Suppressor macrophage (primary cell): Measurements from ENCODE around the gene MRPS22.
A peak's percentile ranks its signal among the peaks of the same experiment; 100 is the strongest.

Source experiments
- DNase-seq, 4 experiments: peaks; one replicate each; pipeline ENCODE4 v3.0.0-alpha.2; 2020 to 2022
- total RNA-seq, 17 experiments: gene quantifications; one replicate each; lab custom pipeline; 2026; ENCODE audit warnings: mixed read lengths in 6 of 17, inconsistent platforms in 3 of 17; lab: John Stamatoyannopoulos, UW

The MRPS22 gene
- 24.3 to 55.4 (median 40.0) reads per million in 17 experiments for total RNA-seq

DNA sequence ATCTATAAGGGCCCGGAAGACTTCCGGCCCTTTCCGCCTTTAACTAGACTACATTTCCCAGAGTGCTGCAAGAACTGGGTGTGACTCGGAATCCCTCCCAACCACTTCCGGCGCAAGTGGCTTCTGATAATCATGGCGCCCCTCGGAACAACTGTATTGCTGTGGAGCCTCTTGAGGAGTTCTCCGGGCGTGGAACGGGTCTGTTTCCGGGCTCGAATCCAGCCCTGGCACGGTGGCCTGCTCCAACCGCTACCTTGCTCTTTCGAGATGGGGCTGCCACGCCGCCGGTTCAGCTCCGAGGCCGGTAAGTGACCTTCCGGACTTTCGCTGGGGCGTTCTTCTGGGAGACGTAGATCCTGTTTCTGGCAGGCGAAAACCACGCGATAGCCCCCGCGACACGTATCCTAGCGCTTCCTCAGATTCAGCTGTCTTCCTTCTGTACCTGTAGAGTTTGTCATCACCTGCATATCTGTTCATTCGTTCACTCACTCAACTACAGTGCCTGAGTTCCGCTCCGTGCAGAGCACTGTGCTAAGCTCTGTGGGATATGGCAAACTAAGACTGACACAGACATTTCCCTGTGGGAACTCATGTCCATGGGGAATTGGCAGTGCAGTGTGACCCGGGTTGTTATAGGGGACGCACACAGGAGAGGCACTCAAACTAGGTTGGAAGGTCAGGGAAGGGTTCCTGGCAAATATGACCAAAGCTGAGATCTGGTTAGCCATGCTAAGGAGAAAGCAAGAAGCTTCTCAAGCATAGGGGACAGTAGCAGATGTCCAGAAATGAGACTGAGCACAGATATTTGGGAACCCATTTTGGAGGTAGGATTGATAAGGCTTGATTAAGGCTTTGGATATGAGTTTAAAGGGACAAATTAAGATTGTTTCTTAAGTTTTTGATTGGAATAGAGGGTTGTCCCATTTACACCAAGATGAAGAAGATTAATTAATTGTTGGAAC lies at the start of gene MRPS22:
TSS of gene MRPS22 (plus strand) at position 126 of the 962 bp plus-strand sequence. CDS start at position 133, 7 bp downstream.
- peak; percentile 87 to 92 (median 91) for DNase-seq

DNA sequence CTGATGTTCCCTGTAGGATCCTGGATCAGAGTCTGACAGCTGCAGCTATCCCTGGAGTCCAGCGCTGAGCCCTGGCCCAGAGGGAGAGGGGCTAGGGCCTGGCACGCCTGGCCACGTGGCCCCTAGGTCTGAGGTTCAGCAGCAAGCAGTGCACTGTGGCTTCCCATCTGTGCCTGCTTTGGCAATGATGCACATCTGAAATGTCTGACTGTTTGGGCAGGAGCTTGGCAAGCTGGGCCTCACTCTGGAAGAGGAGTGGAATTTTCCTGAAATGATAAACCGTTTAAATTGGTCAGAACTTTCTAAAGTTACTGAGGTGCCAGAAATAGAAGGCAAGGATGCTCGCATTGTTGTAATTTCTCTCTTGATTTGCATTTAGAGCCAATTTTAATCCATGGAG lies 48.8 kb upstream of the MRPS22 start:
- DNase-seq, result no peak

DNA sequence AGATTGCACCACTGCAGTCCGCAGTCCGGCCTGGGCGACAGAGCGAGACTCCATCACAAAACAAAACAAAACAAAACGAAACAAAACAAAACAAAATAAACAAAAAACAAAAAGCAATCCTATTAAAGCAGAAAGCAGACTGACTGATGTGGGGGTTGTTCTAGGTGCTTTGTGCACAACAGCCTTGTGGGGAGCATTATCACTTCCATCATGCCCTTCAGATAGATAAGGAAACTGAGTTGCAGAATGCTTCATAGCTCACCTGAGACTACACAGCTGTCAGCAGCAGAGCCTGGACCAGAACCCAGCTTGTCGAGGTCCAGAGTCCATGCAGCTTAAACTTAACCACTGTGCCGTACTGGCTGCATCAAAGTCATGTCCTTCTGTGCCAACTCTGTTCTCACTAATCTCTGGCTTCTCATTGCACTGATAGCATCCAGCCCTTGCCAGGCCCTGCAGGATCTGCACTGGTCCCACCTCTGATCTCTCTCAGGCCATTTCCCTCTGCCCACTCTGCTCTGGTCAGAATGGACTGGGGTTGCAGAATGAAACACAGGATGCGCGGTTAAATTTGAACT lies 47.6 kb upstream of the MRPS22 start:
- no peak for DNase-seq

DNA sequence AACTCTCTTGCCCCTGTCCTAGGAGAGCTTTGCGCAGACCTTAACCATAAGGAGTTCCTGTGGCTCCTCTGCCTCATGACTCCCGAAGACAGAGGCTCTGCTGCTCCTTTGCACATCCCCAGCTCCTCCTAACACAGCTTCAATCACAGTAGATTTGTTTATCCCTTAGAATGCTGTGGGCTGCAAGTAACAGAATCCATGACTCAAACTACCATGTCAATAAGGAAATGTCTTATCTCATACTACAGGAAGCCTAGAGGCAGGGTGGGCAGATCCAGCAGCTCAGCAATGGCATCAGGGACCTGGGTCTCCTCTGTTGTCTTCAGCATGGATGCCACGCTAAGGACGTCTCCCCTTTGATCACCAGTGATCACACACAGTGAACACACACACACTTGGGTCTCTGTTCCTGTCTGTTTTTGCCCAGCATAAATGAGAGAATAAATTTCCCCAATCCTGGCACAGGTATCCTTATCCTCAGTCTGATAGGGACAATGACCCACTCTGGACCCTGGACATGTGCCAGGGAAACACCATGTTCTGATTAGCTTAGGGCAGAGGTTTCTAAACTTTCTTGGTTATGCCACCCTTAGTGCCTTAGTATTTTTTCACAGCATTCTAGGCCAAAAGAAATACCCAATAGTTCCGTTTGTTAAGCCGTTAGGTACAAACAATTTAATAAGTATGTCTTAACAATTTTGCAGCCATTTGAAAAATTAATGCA lies 46.1 kb upstream of the MRPS22 start:
- no peak for DNase-seq

DNA sequence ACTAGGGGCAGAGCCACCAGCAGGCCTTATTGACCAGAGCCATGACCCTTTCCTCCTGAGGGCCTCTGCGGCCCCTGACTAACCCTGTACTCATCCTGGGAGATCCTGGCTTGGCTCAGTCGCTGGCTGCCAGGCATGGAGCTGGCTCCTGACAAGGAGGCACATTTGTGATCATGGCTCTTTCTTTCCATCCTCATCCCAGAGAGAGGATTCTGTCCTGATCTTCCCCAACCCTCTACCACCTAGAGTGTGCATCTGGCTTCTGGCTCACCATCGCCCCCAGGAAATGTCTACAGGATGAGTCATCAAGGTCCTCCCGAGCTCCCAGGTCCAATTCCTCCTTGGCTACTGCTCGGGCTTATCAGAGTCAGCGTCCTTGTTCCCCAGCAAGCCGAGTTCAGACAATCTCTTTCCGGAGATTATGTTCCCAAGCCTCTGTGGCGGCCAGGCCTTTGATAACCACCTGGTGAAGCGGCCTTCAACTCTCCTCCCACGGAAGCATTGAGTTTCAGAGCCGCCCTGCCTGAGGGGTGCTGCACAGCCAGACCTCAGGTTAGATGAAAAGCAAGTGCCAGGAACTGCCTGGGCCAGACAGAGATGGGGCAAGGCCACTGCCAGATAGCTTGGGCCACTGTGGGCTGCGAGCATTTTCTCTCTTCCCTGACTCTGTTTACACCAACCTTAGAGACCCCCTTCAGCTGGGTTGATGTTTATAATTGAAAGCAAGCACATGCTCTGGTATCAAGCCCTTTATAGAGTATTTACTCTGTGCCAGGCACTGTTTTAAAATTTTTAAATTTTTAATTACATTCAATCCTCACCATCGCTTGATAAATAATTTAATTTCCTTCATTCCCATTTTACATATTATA lies 44.3 kb upstream of the MRPS22 start:
- DNase-seq, result no peak

DNA sequence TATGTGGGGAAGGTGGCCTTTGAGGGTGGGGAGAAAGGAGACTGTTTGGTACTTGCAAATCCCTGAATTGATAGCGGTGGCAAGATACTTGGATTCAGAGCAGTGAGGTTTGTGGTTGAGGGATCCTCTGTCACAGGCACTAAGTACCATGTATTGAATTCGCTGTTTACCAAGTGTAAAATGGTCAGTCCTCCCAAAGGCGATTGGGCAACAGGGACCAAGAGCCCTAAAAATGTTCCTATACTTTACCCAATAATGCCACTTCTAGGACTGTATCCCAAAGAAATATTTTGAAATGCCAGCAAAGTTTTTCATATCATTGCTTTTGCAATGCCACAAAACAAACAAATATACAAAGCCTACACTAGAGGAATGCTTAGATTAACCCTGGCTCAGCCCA lies 43.4 kb upstream of the MRPS22 start:
- DNase-seq, result no peak

DNA sequence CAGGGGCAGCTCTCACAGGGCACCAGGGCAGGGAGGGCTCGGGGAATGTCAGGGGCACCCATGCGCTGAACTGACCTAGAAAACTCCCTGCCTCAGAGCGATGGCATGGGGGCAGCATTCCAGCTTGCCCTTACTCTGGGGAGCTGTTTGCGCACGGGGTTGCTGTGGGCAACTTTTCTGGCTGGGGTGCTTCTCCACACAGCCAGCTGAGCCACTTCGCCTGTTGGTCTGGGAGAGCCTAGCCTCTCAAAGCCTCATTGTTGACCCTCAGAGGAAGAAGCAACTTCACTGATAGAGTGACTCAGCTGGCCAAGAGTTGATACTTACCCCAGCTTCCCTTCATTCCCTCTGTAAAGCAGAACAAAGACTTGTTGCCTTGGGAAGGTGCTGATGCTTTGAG lies 42.6 kb upstream of the MRPS22 start:
- DNase-seq, result no peak

DNA sequence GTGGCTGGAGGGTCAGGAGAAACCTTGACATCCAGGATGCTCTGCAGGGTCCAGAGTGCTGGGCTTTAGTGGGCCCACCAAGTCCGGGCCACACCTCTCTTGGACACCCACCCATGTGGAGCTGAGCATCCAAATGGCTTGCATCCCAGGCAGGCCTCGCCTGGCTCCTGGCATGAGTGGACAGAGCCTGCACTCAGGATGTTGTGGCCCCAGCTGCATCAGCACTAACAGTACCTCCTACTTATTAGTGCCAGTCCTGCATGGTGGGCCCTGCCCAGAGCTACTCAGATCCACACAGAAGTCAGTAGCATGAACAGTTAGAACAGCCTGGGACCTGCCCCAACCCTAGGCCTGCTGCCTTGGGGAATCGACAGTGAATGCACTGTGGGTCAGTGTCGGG lies 42.2 kb upstream of the MRPS22 start:
- no peak for DNase-seq

DNA sequence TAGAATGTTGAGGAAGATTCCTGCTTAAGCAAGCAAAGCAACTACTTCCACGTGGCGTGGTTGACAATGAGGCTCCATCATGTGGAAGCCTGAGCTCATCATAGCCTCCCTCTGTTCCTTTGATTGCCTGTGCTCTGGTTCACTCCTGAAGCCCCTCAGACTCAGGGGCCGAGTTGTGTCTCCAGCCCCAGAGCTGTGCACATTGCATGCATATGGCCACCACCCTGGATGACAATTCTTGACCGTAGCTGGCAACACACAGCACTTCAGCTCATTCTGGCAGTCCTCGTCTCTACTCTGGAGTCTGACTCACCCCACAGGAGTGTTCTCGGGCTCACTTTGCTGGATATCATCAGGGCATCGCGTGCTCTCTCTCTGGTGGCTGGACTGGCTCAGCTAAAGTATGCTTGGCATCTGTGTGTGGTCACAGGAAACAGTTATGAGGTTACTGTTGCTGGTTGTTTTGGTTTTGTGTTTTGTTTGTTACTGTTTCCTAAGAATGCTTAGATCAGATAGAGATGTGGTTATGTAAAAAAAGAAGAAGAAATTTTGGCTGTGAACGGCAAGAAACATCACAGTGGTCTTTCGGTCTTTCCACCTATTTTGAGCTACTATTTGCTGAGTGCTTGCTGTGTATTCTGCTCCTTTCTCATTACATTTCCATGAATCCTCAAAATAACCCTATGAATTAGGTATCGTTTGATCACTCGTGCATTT lies 41.6 kb upstream of the MRPS22 start:
- DNase-seq, result no peak

DNA sequence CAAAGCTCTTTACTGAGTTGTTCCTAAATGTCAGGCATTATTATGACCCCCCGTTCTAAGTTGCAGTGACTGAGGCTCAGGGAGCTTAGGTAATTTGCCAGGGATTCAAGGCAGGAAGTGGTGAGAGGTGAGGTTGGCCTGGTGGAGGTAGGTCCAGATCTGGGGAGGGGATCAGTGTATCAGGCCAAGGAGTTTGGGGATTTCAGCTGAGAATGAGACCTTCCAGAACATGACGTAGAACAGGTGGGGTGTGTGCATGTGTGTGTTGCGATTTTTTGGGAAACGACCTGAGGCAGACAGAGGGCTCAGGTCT lies 41.1 kb upstream of the MRPS22 start:
- no peak for DNase-seq

DNA sequence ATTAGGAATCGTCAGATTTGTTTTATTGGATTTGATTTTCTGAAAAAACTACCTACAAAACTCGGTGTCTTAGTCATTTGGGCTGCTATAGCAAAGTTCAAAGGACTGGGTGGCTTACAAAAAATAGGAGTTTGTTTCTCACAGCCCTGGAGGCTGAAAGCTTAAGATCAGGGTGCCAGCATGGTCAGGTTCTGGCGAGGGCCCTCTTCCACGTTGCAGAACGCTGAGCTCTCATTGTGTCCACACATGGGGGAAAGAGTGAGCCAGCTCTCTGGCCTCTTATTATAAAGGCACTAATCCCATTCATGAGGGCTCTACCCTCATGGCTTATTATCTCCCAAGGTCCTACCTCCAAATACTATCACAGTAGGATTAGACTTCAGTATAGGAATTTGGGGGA lies 40.6 kb upstream of the MRPS22 start:
- no peak for DNase-seq

DNA sequence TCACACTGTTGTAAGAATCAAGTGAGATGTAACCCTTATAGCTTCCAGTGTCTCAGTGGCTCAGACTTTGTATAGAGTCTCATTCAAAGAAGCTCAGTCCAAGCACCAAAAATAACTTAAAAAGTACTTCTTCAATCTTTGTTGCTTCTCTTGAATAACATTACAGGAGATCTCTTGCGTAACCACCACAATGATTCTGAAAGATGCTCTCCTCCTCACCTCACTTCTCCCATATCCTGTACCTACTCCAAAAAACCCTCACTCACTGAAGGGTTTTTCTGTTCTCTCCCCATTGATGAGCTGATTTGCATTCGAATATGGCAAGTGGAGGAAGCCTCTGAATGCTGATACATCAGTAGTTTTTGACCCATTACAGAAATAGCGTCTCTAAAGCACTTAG lies 39.4 kb upstream of the MRPS22 start:
- no peak for DNase-seq

DNA sequence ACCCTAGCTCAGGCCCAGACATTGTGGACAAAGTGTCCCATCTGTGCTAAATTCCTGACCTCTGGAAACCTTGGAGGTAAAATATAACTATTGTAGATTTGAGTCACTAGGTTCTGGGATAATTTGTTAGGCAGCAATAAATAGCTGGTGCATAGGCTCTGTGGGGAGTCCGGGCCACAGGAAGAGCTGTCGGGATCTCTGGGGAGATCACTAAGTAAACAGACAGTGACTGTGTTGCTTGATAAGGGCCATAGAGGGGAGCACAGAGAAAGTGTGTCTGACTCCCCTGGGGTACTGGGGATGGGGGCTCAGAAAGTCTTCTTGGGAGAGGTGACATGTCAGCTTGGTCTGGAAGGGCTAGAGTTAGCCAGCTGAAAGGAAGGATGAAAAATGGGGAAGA lies 37.7 kb upstream of the MRPS22 start:
- no peak for DNase-seq

DNA sequence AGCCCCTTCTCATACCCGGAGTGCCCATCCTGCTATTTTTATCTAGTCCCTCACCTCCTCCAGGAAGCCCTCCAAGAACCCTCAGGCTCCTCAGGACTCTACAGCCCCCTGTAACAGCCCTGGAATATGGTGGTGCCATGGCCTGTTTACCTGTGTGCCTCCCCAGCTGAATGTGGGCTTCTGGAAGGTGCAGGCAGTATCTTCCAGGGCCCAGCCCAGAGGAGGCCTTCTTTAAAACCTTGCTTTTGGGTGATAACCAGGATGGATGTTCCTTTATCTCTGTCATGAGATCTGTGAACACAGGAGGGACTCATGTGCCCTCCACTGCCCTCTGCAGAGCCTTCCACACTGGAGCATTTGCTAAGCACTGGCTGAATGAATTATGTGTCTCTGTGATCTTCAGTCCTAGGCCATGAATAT lies 36.7 kb upstream of the MRPS22 start:
- no peak for DNase-seq

DNA sequence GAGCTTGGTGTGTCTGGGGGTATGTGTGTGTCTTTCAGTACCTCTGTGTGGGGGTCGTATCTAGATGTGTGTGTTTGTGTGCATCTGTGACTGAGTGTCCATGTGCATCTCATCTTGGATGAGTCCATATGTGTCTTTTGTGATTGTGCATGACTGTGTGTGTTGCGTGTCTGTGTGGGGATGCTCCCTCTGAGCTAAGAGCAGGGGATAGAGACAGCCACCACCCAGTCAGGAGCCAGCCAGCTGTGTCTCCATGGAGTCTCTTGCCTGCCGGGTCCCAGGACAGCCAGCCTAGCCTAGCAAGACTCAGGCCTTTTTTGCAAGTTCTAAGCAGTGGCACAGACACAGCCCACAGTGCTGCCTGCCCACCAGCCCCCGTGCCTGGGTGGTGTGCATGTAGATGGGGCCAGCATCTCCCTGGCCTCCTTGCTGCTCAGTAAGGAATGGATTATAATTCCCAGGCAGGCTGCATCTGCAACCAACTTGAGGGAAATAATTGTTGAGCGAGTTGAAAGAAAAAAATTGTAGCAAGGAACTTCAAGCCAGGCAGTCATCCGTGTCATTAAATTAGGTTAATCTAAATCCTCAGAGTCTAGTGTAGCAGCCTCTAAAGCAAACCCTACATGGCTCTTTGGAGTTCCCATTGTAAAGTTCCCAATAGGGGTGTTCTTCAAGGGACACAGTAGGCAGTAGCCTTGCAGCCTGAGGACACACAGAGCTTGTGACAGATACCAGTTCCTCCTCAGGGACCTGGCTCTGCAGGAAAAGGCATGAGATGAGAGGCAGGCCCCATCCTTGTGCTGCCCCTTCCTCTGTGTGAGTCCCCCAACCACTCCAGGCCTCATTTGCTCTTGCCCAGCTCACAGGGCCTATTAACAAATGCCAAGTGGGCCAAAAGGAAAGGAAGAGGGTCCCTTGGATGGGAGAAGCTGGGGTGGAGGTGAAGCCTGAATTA lies 35.9 kb upstream of the MRPS22 start:
- DNase-seq, result no peak

DNA sequence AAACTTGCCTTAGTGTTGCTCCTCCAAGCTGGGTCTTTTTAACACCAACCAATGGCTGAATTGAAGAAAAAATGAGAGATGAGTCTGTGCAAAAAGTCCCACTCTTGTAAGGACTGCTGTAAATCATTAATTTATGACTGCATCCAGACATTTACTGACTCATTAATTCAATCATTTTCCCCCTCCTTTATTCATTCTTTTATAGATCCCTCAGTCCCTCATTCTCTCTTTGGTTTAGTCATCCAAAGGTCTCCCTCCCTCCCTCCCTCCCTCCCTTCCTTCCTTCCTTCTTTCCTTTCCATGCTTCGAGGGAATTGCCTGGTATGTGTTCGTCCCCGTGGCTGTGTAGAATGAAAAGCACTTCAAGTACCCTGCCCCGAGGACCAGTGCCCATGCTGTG lies 35.3 kb upstream of the MRPS22 start:
- DNase-seq, result no peak

DNA sequence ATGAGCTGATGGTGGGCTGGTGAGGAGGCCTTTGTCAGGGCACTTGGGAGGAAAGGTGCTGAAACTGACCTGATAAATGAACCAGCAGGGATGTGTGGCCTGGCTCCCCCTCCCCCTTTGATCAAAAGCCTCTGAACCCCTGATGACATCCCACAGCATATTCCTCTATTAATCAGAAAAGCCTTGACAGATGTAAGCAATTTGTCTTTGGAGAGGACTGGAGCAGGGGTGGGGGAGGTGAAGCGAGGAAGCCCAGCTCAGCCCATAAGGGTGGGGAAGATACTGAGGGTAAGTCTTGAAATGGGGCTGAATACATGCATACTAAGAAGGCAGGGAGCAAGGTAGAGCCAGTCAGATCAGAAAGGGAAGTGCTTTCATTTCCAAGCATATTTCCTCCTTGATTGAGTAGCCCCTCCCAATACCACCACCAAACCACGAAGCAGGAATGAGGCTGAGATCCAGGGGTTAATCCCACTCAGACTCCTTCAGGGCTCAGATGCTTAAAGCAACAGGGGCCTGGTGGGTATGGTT lies 34.7 kb upstream of the MRPS22 start:
- DNase-seq, result no peak

DNA sequence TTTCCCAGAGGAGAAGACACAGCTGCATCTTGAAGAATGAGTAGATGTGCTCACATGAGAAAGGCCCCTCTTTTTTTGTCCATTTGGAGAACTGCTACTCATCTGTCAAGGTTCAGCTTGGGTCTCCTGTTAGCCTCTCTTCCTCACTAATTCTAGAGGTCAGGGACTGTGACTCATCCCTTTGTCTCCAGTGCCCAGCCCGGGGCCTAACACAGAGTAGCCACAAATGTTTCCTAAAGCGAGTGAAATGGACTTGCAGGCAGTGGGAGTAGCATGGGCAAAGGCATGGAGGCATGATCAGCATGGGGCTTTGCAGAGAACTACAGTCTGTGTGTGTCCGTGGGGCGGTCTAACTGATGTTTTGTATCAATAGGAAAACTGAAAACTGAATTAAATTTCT lies 33.9 kb upstream of the MRPS22 start:
- DNase-seq, result no peak

DNA sequence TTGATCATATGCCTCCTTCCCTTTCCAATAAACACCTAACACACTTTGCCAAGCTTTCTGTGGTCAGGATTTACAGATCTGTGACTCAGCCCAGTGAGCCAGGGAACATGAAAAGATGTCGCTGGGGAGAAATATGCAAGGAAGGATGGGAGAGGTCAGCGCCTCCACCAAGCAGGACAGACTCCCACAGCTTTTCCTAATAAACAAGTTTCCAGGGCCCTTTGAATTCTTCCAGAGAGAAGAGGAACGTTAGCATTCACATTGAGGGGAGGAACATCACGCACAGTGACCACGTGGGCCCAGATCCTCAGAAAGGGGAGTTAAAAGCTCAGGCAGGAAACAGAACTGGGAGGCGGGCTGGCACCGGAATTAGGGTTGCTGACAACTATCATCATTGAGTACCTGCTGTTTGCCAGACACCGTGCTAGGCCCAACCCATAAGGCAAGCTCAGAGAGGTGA lies 33.3 kb upstream of the MRPS22 start:
- DNase-seq, result no peak

DNA sequence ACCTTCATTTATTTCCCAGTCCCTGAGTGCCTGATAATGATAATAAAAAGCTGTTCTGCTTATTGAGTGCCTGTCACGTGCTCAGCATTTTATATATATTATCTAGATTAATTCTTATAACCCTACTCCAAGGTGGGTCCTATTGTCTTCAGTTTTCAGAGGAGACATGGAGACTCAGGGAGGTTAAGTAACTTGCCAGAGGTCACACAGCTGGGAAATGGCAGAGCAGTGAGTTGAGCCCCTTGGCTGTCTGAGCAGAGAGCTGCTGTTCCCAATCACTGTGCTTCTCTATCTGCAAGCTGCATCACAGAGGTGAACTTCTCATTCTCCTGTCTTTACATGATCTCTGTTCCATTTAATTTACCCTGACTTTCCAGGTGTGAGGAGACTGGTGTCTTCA lies 32.3 kb upstream of the MRPS22 start:
- no peak for DNase-seq
